ENCODE results near the gene LIPA. TPM values are rescaled to one million over a fixed set of nuclear protein-coding genes. Genes with fewer than 3 reads are reported as not detected.

LIPA gene
- total RNA-seq, 1 experiment from 2014 or later: 40.3 TPM

Other genes starting within 250 kb of the LIPA start
- gene CH25H, start 44.5 kb downstream of the LIPA start, total RNA-seq (2021): 0.42 and 0.56 TPM in 2 replicates
- gene IFIT2, start 50.3 kb upstream of the LIPA start, total RNA-seq (2021): 1.7 and 1.9 TPM in 2 replicates
- 5.6 and 6.7 TPM in 2 replicates for gene IFIT3, start 76.2 kb upstream of the LIPA start, total RNA-seq (2021)
- gene IFIT1B, start 126.3 kb upstream of the LIPA start, total RNA-seq (2021): not detected in 2 replicates
- 2.4 and 3.2 TPM in 2 replicates for gene IFIT1, start 140.8 kb upstream of the LIPA start, total RNA-seq (2021)
- 14.2 and 15.8 TPM in 2 replicates for gene IFIT5, start 162.8 kb upstream of the LIPA start, total RNA-seq (2021)

All from A673 (cell line).